ENCODE results near the gene KRT35. TPM values are rescaled to one million over a fixed set of nuclear protein-coding genes. Genes with fewer than 3 reads are reported as not detected.

Gene KRT35
- total and polyA plus RNA-seq, 2 of the 13 experiments (the other 11 are each of a cell fraction or from before 2014, with no cell fraction given) = not detected

- TF ChIP-seq ZBTB49 (CRISPR knock-in tag; IDR thresholded peaks at IDR 0.05; ENCODE audit: borderline replicate concordance) (no peak), REXO4 (CRISPR knock-in tag; IDR thresholded peaks at IDR 0.05; ENCODE audit: borderline replicate concordance) (no peak), ZBTB26 (CRISPR knock-in tag; IDR thresholded peaks at IDR 0.05; ENCODE audit: borderline replicate concordance) (no peak), NFRKB (IDR thresholded peaks at IDR 0.05) (no peak), ZNF788 (CRISPR knock-in tag; IDR thresholded peaks at IDR 0.05; ENCODE audit: borderline replicate concordance) (no peak), DNMT3B (CRISPR knock-in tag; conservative IDR thresholded peaks at IDR 0.05) (no peak), ZNF274 (CRISPR knock-in tag; IDR thresholded peaks at IDR 0.05) (no peak), CBX5 (CRISPR knock-in tag; IDR thresholded peaks at IDR 0.05; ENCODE audit: borderline replicate concordance) (0 out of 2 replicates have a peak, but pooled peaks have one; percentile 17), ZBTB43 (CRISPR knock-in tag; conservative IDR thresholded peaks at IDR 0.05) (no peak), NFKB2 (CRISPR knock-in tag; IDR thresholded peaks at IDR 0.05; ENCODE audit: borderline replicate concordance) (no peak), KLF16 (CRISPR knock-in tag; IDR thresholded peaks at IDR 0.05) (no peak), MTF1 (CRISPR knock-in tag; IDR thresholded peaks at IDR 0.05) (no peak), ZNF136 (CRISPR knock-in tag; IDR thresholded peaks at IDR 0.05; ENCODE audit: low read depth) (no peak), HMG20A (CRISPR knock-in tag; IDR thresholded peaks at IDR 0.05; ENCODE audit: borderline replicate concordance) (no peak), SATB2 (CRISPR knock-in tag; IDR thresholded peaks at IDR 0.05) (no peak), MIER2 (CRISPR knock-in tag; IDR thresholded peaks at IDR 0.05) (no peak), FOXC1 (CRISPR knock-in tag; IDR thresholded peaks at IDR 0.05; ENCODE audit: borderline replicate concordance) (no peak), ZNF564 (CRISPR knock-in tag; IDR thresholded peaks at IDR 0.05) (no peak), MATR3 (CRISPR knock-in tag; IDR thresholded peaks at IDR 0.05) (no peak), CEBPZ (IDR thresholded peaks at IDR 0.05; ENCODE audit: low read length) (no peak), ZNF576 (CRISPR knock-in tag; IDR thresholded peaks at IDR 0.05) (no peak), ZNF253 (CRISPR knock-in tag; IDR thresholded peaks at IDR 0.05; ENCODE audit: borderline replicate concordance) (no peak), PTBP1 (IDR thresholded peaks at IDR 0.05; ENCODE audit: low read depth, low read length, poor library complexity, severe bottlenecking) (no peak)
Observed at GRCh38 chr17:41521574-41522261, 40.8 kb upstream of the KRT35 start (continued).
